GM12875 (cell line): ENCODE data around the gene APOL4.

Source experiments
- H3K4me3 ChIP-seq: one replicate; pipeline ENCODE4 v1.5.1; 2011; ENCODE audit warnings: low read depth, low read length, control low read depth
- CTCF ChIP-seq: IDR thresholded peaks from 2 replicates; pipeline ENCODE4 v1.5.1; 2011; ENCODE audit warnings: low read depth, mild to moderate bottlenecking, control low read depth, inconsistent platforms, low read length, moderate library complexity, borderline replicate concordance; ENCODE audit not compliant: insufficient read depth

The APOL4 gene

GRCh38 chr22:36244522-36245391 is 43.1 kb upstream of the APOL4 start:
- H3K4me3 ChIP-seq = no peak overlapping the region
- no peak for TF ChIP-seq CTCF

- H3K4me3 ChIP-seq = no peak overlapping the region
- TF ChIP-seq CTCF = no peak
These were observed 42.4 kb upstream of the APOL4 start for GRCh38 chr22:36243986-36244385.

GRCh38 chr22:36239401-36240171 is 38.0 kb upstream of the APOL4 start, which contains the start of gene APOL2:
Gene APOL2, minus strand, starts transcription at chr22:36239527. Its CDS starts 6,365 bp downstream, at chr22:36233162.
- H3K4me3 ChIP-seq = peak within 1 kb of the TSS; percentile 66
- TF ChIP-seq CTCF = peak; percentile 70

- TF ChIP-seq CTCF = no peak
- peak overlapping the region; percentile 66 for H3K4me3 ChIP-seq
These were observed 37.5 kb upstream of the APOL4 start for GRCh38 chr22:36239150-36239400.

- TF ChIP-seq CTCF = no peak
- H3K4me3 ChIP-seq = peak overlapping the region; percentile 66
These were observed 37.0 kb upstream of the APOL4 start for GRCh38 chr22:36238373-36239149.

GRCh38 chr22:36237462-36238372 is 36.1 kb upstream of the APOL4 start:
- peak overlapping the region; percentile 66 for H3K4me3 ChIP-seq
- TF ChIP-seq CTCF = no peak
